NCI-H187 treated with DMSO at 0.1 percent for 48 hours (cell line): ENCODE results near the gene RUSF1.
"Not testable (repeated sequence)": the region's sequence is repeated elsewhere in the genome, so short reads cannot be mapped to it uniquely, and the experiment has no call there.

Source experiments
- DNase-seq: peaks from one replicate; lab custom pipeline; 2025; lab: John Stamatoyannopoulos, UW

Gene RUSF1

DNA sequence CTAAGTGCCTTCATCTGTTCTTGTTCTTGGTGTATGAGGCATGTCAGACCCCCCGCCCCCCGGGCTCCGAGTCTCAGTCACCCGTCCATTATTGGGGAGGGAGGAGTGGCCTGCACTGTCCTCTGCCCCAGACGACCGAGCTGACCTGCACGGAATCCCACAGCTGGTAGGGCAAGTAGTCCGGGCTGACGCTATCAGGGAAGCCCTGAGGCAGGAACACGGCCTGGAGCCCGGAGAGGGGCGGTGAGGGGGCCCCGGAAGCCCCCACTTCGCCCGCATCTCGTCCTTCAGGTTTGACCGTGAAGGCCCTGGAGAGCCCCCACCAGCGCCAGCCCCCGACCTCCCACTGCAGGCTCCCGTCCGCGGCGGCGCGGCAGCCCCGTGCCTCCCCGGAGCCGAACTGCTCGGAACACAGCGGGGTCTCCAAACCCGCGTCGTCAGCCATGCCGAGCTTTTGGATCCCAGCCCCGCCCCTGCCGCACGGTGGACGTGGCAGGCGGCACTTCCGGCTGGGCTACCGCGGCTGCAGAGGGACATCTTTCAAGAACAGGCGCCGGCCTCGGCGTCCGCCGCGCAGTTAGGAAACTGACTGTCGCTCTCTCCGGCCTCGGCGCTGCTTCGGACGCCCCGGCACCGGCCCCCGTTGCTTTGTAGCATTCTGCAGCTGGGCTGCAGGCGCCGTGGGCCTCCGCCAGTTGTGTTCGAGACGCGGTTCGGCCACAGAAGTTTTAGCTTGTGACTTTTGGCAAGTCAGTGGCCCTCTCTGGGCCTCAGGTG, at the start of gene RUSF1:
Gene RUSF1 (minus strand): TSS at position 463 of the 777 bp plus-strand sequence. CDS start 18 bp downstream, at position 445.
- DNase-seq = peak; percentile 6

DNA sequence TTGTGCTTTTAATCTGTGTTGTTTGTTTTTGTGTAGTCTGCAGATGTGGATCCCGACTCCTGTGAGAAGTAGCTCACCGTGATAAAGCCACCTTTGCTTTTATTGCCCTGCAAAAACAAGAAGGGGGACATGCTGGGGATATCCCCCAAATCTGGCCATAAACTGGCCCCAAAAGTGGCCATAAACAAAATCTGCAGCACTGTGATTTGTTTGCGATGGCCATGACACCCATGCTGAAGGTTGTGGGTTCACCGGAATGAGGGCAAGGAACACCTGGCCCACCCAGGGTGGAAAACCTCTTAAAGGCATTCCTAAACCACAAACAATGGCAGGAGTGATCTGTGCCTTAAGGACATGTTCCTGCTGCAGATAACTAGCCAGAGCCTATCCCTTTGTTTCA, 34.6 kb upstream of the RUSF1 start:
- DNase-seq = no peak

DNA sequence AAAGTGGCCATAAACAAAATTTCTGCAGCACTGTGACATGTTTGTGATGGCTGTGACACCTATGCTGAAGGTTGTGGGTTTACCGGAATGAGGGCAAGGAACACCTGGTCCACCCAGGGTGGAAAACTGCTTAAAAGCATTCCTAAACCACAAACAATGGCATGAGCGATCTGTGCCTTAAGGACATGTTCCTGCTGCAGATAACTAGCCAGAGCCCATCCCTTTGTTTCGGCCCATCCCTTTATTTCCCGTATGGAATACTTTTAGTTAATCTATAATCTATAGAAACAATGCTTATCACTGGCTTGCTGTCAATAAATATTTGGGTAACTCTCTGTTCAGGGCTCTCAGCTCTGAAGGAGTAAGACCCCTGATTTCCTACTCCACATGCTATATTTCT, 31.6 kb upstream of the RUSF1 start:
- not testable (repeated sequence) for DNase-seq

DNA sequence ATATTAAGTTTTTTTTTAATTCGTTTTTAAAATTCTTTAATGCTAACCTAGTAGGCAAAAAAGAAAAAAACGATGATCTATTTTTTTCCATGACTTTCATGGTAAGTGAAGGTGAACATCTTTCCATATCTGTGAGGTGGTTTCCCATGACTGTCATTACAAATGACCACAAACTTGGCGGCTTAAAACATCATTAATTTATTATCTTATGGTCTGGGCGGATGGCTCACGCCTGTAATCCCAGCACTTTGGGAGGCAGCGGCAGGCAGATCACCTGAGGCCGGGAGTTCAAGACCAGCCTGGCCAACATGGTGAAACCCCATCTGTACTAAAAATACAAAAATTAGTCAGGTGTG, 30.0 kb upstream of the RUSF1 start:
- not testable (repeated sequence) for DNase-seq

DNA sequence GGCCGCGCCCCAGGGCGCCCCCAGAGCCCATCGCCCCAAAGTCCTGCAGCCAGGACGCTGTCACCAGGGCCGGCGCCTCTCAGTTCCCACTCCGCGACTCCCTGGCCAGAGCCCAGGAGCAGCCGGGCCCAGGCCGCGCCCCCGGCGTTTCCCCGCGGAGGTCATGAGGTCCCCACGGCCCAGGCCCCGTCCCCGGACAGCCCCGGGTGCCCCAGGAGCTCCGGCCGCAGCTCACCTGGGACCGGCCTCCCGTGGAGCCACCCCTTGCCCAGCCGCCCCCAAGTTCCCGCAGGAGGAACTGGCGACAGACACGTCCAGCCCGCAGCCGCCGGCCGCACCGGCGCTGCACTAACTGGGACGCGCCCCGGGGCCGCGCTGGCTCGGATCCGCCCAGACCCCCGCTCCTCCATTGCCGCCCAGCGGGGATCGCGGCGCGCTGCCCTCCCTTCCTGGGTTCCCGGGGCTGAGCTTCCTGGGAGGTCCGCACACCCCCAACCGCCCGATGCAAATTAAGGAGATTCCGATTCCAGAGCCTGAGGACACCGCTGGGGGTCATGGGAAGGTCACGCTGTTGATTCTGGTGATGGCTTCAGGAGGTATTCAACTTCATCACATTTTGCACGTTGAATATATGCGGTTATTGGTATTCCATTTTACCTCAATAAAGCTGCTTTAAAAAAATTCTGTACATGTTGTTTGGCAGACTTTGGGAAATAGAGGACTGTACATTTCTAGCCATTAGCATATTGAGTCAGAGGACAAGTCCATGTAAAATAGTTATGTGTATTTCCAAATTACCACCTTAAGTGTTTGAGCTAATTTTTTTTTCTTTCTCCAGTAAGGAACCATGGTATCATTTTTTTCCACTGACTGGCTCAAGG, 29.4 kb upstream of the RUSF1 start:
- DNase-seq = no peak

DNA sequence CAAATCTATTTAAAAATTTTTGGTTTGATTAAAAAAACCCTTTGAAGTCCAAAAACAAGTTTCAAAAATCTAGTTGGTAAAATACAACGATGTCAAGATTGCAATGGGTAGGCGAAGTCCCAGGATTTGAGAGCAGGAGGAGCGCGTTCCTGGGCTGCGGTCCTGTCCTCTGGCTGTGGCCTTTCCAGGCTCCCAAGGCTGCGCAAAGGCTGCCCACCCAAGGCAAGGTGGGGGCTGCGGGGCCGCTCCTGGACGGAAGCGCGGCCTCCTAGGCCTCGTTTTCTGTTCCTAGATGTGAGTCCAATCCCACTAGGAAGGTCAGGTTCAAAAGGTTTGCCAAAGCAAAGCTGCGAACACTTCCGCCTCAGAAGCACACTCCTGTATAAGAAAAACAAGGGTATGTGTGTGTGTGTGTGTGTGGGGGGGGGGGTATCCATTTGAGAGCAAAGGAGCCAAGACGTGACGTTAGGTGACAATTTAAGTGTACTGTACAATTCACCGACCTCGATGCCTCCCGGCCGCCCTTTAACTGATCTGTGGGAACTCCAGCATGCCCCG, 28.7 kb upstream of the RUSF1 start:
- DNase-seq = no peak

DNA sequence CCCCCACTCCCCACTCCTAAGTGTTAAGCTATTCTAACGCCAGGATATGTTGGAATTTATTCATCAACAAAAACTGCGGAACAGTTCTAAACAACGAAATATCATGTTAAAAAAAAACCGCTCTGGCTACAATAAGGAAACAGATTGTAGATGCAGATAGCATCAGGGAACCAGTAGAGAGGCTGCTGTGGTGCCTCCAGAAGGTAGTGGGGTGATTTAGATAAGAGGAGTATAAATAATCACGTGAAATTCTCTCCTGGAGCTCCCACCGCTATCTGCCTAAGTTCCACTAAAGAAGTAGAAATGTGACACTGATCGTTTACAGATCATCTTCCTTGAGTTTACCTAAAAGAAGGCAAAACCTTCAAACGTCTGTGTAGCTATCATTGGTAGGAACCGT, 27.5 kb upstream of the RUSF1 start:
- no peak for DNase-seq

DNA sequence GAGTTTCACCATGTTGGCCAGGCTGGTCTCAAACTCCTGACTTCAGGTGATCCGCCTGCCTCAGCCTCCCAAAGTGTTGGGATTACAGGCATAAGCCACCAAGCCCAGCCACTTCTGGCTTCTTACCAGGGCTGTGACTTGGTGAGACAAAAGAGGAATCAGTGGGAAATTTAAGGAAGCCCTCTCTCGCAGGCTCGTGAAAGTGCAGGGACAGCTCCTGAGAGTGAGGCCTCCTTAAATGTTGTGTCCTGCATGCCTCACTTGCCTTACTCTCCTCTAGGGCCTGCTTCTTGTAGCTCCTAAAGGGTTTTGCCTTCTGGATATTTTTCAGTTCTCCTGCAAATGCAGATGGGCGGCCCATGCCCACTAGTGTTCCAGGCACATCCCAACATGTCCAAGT, 24.7 kb upstream of the RUSF1 start:
- DNase-seq = no peak

DNA sequence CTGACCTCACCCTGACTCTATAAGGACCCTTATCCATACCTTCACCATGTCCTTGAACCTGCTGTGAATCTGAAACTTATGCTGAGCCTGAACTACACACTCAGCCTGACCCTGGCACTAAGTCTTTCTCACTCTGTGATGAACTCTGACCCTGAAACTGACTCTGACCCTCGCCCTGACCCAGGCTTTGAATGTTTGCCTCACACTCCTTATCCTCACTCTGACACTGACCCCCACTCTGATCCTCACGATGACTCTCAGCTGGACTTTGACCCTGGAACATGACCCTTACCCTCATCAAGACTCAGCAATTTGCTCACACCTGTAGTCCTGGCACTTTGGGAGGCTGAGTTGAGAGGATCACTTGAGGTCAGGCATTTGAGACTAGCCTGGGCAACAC, 23.9 kb upstream of the RUSF1 start:
- DNase-seq = no peak

DNA sequence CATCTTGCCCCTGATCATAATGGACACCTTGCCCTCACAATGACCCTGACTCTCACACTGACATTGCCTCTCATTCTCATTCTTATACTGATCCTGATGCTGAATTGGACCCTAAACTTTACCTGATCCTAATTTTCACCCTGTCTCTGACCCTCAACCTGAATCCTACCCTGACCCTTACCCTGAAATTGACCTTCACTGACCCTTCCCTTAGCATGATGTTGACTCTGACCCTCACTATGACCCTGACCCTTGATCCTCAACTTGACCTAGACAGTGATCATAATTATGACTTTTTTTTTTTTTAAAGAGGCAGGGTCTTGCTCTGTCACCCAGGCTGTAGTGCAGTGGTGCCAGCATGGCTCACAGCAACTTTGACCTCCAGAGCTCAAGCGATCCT, 22.9 kb upstream of the RUSF1 start:
- DNase-seq = no peak

DNA sequence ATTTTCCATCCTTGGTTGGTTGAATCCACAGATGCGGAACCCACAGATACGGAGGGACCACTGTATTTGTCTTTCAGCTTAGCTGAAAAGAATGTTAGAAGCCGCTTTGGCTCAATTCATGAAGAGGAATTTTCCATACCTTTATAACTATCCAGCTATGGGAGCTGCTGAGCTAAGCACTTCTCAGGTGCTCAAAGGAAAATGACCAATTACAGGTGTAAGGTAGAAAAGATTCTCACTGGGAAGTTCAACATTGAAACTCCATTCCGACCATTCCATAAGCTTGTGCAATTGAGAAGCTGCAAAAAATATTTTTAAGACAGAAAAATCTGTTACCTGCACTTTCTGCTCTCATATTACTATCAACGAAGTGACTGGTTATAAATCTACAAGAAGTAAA, 22.2 kb upstream of the RUSF1 start:
- no peak for DNase-seq

DNA sequence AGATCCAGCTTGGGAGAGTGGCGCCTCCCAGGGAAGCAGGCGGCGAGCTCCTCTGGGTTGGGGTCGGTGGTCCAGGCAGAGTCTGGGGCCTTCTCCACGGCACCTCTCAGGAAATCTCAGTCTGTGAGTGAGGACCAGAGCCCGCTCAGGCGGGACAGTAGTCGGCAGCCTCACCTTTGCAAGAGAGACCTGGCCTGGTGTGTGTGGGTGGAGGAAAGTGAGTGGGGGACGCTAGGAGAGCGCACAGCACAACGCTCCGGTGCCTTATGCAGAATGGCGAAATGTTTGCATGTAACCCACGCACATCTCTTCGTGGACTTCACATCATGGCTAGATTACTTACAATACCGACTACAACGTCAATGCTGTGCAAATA, 21.7 kb upstream of the RUSF1 start:
- no peak for DNase-seq

DNA sequence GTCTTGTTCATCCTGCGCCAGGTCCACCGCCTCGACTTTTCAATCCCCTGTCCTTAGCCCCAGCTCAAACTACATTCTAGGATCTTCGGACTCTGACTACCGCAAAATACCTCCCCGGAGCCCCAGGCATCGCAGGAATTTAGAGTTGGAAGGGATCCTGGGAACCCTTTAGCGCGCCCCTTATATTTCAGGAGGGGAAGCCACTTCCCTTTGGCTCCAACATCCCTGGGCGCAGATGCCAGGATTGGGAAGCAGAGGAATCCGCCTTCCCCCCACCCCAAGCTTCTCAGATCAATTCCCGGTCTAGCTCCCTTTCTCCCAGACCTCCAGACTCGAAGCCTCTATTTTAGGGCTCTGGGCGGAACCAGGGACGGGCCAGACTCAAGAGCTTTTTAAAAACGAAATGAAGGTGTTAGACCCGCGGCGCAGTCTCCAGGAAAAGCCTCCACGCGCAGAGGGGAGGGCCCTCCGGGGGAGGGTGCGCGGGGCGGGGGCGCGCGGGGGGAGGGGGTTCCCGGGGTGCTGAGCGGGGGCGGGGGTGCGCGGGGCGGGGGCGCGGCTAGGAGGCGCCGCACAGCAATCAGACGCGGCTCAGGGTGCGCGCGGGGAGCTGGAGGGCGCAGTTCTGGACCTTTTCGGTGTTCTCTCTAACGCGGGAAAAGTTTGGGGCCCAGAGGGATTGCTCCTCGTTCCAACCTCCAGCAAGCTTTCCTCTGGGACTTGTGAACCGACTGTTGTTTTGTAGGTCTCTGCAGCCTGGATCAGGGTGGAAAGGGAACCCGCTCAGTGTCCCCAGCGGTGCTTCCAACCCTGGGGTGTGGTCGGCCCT, 21.1 kb upstream of the RUSF1 start:
- no peak for DNase-seq

DNA sequence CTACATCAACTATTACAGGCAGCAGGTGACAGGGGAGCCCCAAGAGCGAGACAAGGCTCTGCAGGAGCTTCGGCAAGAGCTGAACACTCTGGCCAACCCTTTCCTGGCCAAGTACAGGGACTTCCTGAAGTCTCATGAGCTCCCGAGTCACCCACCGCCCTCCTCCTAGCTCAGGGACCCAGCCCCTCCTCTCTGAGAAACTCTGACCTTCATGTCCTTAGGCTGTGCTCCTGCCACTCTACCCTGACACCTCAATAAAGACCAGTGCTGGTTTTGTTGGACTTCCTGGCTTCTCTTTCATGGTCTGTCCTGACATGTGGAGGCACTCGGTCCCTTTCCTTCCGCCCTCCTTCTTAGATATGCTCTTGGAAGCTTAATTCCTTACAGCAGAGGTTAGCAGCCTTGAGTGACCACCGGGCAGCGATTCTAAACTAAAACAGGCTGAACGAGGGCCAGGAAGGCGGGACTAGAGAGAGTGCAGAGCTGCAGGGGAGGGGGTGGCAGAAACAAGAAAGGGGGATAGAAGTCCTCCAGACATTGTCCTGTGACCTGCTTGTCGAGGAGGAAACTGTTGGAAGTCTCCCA, 20.4 kb upstream of the RUSF1 start:
- no peak for DNase-seq

DNA sequence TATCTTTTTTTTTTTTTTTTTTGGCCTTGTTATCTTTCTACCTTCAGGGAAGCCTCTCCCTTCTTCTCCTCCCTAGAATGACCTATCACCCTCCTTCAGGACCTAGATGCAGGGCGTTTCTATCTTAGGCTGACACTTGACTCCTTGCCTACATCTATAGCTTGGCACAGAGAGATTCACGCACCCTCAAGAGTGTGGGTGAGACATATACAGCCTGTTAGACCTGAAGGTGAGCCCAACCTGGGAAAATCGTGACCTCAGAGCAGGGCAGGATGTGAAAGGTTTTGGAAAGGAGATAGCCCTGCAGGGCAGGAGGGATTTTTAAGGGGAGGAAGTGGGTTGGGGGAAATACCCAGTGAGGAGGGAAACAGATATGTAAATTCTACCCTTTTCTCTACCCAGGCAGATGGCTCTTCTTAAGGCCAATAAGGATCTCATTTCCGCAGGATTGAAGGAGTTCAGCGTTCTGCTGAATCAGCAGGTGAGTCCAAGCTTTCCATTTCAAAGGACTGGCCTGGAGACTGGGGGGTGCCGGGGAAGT, 19.6 kb upstream of the RUSF1 start, which contains the start of gene AHSP:
Gene AHSP (plus strand): TSS at position 167 of the 541 bp plus-strand sequence. CDS start 240 bp downstream, at position 407.
- no peak for DNase-seq

DNA sequence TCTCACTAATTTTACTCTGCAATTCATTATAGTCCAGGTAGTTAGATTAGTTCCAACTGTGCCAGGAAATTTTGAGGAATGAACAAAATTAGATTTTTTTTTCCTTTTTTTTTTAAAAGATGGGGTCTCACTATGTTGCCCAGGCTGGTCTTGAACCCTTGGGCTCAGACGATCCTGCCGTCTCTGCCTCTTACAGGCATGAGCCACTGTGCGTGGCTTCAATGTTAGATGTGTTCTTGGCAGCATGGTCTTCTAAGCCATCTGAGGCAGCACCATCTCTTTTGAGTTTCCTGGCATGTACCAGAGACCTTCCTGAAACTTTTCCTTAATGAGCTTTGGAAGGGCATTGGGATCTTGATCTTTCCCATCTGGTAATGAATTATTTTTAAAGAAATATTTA, 16.9 kb upstream of the RUSF1 start:
- DNase-seq = no peak

DNA sequence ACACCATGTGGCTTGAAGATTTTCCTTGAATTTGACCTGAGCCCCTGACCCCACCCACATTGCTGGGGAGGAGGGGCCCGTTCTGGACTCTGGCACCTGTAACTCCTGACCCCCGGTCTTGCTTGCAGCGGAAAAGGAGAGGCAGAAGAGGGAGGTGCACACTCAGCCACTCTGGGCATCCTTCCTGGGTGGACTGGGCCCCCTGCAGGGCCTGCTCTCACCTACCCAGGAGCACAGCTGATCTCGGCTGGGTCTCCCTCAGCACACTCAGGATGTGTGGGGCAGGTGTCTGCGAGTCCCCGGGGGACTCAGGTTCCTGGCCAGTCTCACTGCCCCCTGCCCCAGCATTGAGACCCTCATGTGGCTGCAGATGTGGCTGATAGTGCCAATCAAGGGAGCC, 15.6 kb upstream of the RUSF1 start:
- not testable (repeated sequence) for DNase-seq

DNA sequence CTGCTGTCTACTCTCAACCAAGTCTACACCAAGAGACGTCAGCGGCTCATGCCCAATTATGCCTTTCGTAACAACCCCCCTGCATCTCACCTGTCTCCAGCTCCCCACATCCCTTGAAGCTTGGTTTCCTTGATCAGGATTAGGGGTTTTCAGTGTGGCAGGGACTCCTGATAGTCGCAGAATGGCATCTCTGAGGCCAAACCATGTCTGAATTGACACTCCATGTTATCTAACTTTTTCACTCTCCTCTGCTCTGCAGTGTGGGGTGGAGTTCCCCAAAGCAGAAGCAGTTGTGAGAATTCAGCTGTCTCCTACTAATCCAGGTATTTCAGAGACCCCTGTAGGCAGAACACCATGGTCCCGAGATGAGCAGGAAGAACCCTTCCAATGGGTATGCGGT, 13.9 kb upstream of the RUSF1 start:
- no peak for DNase-seq

DNA sequence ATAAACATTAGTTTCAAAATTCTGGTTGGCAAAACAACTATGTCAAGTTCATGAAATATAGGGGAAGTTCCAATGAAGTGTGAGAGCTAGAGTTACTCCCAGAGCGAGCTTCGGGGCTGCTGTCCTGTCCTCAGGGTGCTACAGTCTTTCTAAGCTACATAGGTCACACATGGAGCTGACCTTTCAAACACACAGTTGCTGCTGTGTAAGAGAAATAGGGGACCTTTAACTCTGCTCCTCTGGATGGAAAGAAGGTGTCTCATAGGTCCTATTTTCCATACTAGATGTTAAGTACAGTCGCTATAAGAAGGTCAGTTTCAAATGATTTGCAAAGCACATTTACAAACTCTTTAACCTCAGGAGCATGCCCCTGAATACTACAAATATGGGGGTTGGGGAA, 13.2 kb upstream of the RUSF1 start:
- no peak for DNase-seq

DNA sequence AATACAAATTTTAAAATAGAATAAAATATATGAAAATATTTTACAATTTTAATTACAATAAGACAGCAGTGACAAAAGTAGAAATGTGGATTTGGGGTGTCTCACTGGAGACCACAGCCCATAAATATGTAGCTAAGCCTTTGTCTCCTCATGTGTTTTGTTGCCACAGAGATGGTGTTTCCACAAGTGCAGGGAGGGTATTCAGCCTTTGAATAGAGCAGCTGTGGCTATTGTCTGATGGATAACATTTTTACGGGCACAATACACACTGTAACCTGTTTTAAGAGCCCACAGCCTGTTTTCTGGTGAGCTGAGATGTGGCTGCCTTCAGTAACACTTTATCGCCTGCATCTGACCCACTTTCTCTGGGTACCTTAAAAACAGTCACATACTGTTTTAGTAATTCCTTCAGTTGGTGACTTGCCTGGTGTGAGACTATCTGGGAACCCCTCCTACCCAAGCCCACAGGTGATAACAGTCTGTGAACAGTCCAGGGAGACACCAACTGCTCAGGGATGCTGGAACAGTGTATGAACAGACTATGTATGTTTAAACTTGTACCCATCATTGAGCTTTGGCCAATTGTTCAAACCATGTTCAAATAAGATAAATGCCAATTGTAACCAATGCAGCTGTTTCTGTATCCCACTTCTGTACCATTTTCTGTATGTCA, 11.7 kb upstream of the RUSF1 start:
- no peak for DNase-seq
